Cardiac muscle cell (in vitro differentiated cells and primary cell): ENCODE results near the gene MAN1C1. TPM values are rescaled to one million over a fixed set of nuclear protein-coding genes. Genes with fewer than 3 reads are reported as not detected.
"Not testable (repeated sequence)": the region's sequence is repeated elsewhere in the genome, so short reads cannot be mapped to it uniquely, and the experiment has no call there.

ENCODE experiments used
- DNase-seq, 2 donors: peaks; one replicate each; pipeline versions ENCODE4 v3.0.0 to v3.0.0-alpha.2; 2010 to 2017; ENCODE audit warnings: low read depth in 1 of 2, low spot score in 1 of 2
- H3K27ac ChIP-seq: fragments of 200-600 bp; sonication (generic); 2 replicates; pipeline ENCODE4 v1.5.1; 2016
- H3K27me3 ChIP-seq: fragments of 200-600 bp; sonication (generic); 2 replicates; pipeline ENCODE4 v1.6.0; 2016; ENCODE audit warnings: control low read depth
- H3K36me3 ChIP-seq: fragments of 200-600 bp; sonication (generic); 2 replicates; pipeline ENCODE4 v1.5.1; 2016; ENCODE audit warnings: control low read depth
- H3K4me1 ChIP-seq: fragments of 200-600 bp; sonication (generic); 2 replicates; pipeline ENCODE4 v1.8.1; 2017; ENCODE audit warnings: low read depth, mild to moderate bottlenecking, mixed run types
- H3K4me3 ChIP-seq: fragments of 200-600 bp; sonication (generic); 2 replicates; pipeline ENCODE4 v1.5.1; 2016; ENCODE audit warnings: mild to moderate bottlenecking
- H3K9me3 ChIP-seq: fragments of 200-600 bp; sonication (generic); 2 replicates; pipeline ENCODE4 v1.5.1; 2017; ENCODE audit warnings: low read depth, mild to moderate bottlenecking, control low read depth
- polyA plus RNA-seq: library from polyadenylated mRNA; unstranded; fragments of >200 nt; fragmentation: Nextera tagmentation; extraction: Ambion mirVana; gene quantifications from 2 replicates; pipeline ENCODE4 v1.2.1, GENCODE V29; 2016
- total RNA-seq: library from RNA; depleted of rRNA; stranded (reverse); fragments of >200 nt; gene quantifications from 2 replicates; pipeline ENCODE4 v1.2.3, GENCODE V29; 2016
- TF ChIP-seq, protein P1 (sequence below): IDR thresholded peaks from 2 replicates; pipeline ENCODE4 v1.5.1; 2012; ENCODE audit warnings: low read depth, mild to moderate bottlenecking, low read length

The MAN1C1 gene
- total and polyA plus RNA-seq, 2 experiments from 2014 or later: 88.8 to 118 TPM

DNA sequence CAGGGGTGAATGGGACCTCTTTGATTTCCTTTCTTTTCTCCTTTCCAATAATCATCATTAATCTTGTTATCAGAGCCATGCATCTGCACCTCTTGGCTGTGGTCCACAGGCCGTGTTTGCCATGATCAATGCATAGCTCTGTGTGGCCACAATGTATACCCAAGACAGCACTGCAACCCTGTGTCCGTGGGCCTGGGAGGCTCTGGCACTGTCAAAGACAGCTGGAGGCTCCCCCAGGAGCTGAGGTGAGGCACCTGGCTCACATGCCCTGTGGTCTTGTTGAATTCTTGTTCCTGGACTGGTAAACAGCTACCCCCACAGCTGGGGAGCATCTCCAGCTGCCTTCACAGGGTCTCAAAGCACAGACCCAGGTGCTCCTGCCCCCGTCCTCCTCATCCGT is 116.2 kb downstream of the MAN1C1 start:
- Histone ChIP-seq H3K4me1 (peaks cover 28% of the 10 kb centered on the region), H3K36me3 (no peaks in the 10 kb centered on the region), H3K27ac (no peak overlapping the region), H3K4me3 (no peak overlapping the region), H3K9me3 (no peaks in the 10 kb centered on the region), H3K27me3 (no peaks in the 10 kb centered on the region)
- TF ChIP-seq, protein P1, sequence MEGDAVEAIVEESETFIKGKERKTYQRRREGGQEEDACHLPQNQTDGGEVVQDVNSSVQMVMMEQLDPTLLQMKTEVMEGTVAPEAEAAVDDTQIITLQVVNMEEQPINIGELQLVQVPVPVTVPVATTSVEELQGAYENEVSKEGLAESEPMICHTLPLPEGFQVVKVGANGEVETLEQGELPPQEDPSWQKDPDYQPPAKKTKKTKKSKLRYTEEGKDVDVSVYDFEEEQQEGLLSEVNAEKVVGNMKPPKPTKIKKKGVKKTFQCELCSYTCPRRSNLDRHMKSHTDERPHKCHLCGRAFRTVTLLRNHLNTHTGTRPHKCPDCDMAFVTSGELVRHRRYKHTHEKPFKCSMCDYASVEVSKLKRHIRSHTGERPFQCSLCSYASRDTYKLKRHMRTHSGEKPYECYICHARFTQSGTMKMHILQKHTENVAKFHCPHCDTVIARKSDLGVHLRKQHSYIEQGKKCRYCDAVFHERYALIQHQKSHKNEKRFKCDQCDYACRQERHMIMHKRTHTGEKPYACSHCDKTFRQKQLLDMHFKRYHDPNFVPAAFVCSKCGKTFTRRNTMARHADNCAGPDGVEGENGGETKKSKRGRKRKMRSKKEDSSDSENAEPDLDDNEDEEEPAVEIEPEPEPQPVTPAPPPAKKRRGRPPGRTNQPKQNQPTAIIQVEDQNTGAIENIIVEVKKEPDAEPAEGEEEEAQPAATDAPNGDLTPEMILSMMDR: no peak
- DNase-seq: no peak

GRCh38 chr1:25733271-25733670 is 116.7 kb downstream of the MAN1C1 start:
- DNase-seq: no peak
- peaks cover 30% of the 10 kb centered on the region for H3K4me1 ChIP-seq
- TF ChIP-seq, protein P1: no peak

GRCh38 chr1:25734991-25735390 is 118.4 kb downstream of the MAN1C1 start:
- peaks cover 29% of the 10 kb centered on the region for H3K4me1 ChIP-seq
- not testable (repeated sequence) for DNase-seq, H3K27me3 ChIP-seq

More at GRCh38 chr1:25733271-25733670, 116.7 kb downstream of the MAN1C1 start:
- no peak overlapping the region for H3K27ac ChIP-seq
- H3K4me3 ChIP-seq: no peak overlapping the region
- no peaks in the 10 kb centered on the region for H3K36me3 ChIP-seq
- H3K27me3 ChIP-seq: no peaks in the 10 kb centered on the region
- H3K9me3 ChIP-seq: no peaks in the 10 kb centered on the region

DNA sequence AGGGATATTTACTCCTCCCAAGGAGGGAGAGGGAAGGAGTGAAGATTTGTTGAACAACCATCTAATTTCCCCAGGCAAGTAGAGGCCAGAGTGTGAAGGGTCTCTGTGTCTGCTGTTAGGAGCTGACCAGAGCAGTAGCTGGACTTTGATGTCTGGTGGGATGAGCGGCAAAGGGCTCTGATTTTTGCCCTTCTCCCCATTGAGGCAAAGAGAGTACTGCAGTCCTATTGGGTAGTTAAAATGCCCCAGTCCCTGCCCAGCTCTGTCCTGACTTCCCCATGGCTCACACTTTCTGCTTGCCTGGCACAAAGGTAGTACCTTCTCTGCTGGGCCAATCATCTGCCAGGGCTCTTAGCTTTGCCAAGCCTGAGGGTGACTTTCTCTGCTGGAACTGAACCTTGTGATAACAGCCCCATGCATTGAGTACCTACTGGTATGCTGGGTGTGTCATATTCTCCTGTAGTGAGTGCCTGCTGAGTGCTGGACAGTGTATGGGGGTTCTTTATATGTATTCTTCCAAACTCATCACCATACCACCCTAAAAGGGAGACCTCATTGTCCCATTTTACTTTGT is 119.5 kb downstream of the MAN1C1 start:
- Histone ChIP-seq H3K9me3 (no peaks in the 10 kb centered on the region), H3K4me1 (peaks cover 22% of the 10 kb centered on the region)
- TF ChIP-seq, protein P1: no peak

More at GRCh38 chr1:25734991-25735390, 118.4 kb downstream of the MAN1C1 start:
- H3K27ac ChIP-seq, H3K9me3 ChIP-seq, H3K4me3 ChIP-seq, H3K36me3 ChIP-seq: not testable (repeated sequence)

DNA sequence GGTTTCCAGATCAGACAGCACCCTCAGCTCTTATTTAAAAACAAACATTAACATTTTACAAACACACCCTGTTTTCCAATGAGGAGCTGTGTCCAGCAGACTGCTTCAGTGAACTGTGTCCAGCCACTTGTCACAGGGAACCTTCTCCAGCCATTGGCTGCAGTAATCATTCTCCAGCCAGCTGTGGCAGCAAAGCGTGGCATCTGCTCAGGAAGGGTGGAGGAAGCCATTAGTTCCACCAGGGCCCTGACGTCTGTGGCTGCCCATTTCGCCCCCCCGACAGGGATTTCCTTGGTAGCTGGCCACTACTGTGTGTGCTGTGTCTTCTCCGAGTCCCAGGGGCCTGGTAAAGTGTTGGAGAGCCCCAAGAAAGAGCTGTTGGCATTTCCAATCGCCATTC is 120.5 kb downstream of the MAN1C1 start:
- H3K36me3 ChIP-seq: no peaks in the 10 kb centered on the region
- H3K27me3 ChIP-seq: no peaks in the 10 kb centered on the region
- H3K27ac ChIP-seq: peak overlapping the region; percentile 22
- no peak overlapping the region for H3K4me3 ChIP-seq
- peaks cover 22% of the 10 kb centered on the region for H3K4me1 ChIP-seq
- TF ChIP-seq, protein P1: no peak
- no peak for DNase-seq
- H3K9me3 ChIP-seq: no peaks in the 10 kb centered on the region

More for the DNA sequence above, 119.5 kb downstream of the MAN1C1 start:
- Histone ChIP-seq H3K36me3 (no peaks in the 10 kb centered on the region), H3K27me3 (no peaks in the 10 kb centered on the region), H3K27ac (no peak overlapping the region), H3K4me3 (no peak overlapping the region)
- DNase-seq: no peak

GRCh38 chr1:25738499-25738898 is 121.9 kb downstream of the MAN1C1 start:
- Histone ChIP-seq H3K27ac (no peak overlapping the region), H3K4me1 (peaks cover 29% of the 10 kb centered on the region)
- TF ChIP-seq, protein P1: no peak

More at GRCh38 chr1:25738499-25738898, 121.9 kb downstream of the MAN1C1 start:
- H3K9me3 ChIP-seq: no peaks in the 10 kb centered on the region
- H3K36me3 ChIP-seq: no peaks in the 10 kb centered on the region
- no peak for DNase-seq
- H3K27me3 ChIP-seq: no peaks in the 10 kb centered on the region
- H3K4me3 ChIP-seq: no peak overlapping the region
